Osteoblast (primary cell): ENCODE measurements around the gene COL5A2. TPM values are rescaled to one million over a fixed set of nuclear protein-coding genes. Genes with fewer than 3 reads are reported as not detected.

ENCODE experiments used
- DNase-seq: peaks from one replicate; pipeline ENCODE4 v3.0.0; 2011; ENCODE audit warnings: low spot score, mixed read lengths; ENCODE audit not compliant: insufficient read length; ENCODE audit errors: missing footprints
- H2AFZ ChIP-seq: 2 replicates; pipeline ENCODE4 v1.6.0; 2011; ENCODE audit warnings: mild to moderate bottlenecking, low read length
- H3K27ac ChIP-seq: 2 replicates; pipeline ENCODE4 v1.5.1; 2011; ENCODE audit warnings: mild to moderate bottlenecking, low read depth, low read length, moderate library complexity
- H3K27me3 ChIP-seq: 2 replicates; pipeline ENCODE4 v1.6.0; 2012; ENCODE audit warnings: mild to moderate bottlenecking, control low read depth, inconsistent platforms, low read length, moderate library complexity; ENCODE audit not compliant: insufficient read depth
- H3K36me3 ChIP-seq: 2 replicates; pipeline ENCODE4 v1.5.1; 2011; ENCODE audit warnings: mild to moderate bottlenecking, low read length, control low read depth, moderate library complexity; ENCODE audit not compliant: insufficient read depth
- H3K4me1 ChIP-seq: 2 replicates; pipeline ENCODE4 v1.5.1; 2011; ENCODE audit warnings: mild to moderate bottlenecking, low read length, control low read depth, moderate library complexity; ENCODE audit not compliant: insufficient read depth
- H3K4me2 ChIP-seq: 2 replicates; pipeline ENCODE4 v1.6.0; 2011; ENCODE audit warnings: mild to moderate bottlenecking, low read length; ENCODE audit not compliant: insufficient read depth
- H3K4me3 ChIP-seq: fragments of 200-600 bp; sonication (generic); 3 replicates; pipeline ENCODE4 v1.5.1; 2012; ENCODE audit warnings: mild to moderate bottlenecking, low read length, inconsistent platforms; ENCODE audit not compliant: insufficient read depth
- H3K79me2 ChIP-seq: 2 replicates; pipeline ENCODE4 v1.6.0; 2012; ENCODE audit warnings: mild to moderate bottlenecking, low read length, control low read depth, inconsistent platforms; ENCODE audit not compliant: insufficient read depth
- H3K9me3 ChIP-seq: 2 replicates; pipeline ENCODE4 v1.5.1; 2011; ENCODE audit warnings: low read depth, low read length, control low read depth
- H4K20me1 ChIP-seq: 2 replicates; pipeline ENCODE4 v1.6.0; 2012; ENCODE audit warnings: mild to moderate bottlenecking, low read length, control low read depth; ENCODE audit not compliant: insufficient read depth
- CTCF ChIP-seq: IDR thresholded peaks from 2 replicates; pipeline ENCODE4 v1.5.1; 2011; ENCODE audit warnings: mild to moderate bottlenecking, low read depth, low read length, moderate library complexity; ENCODE audit errors: extremely low read depth
- total RNA-seq: library from RNA; depleted of rRNA; stranded (reverse); fragments of >200 nt; gene quantifications from 2 replicates; pipeline ENCODE4 v1.2.3, GENCODE V29; 2012

COL5A2 gene
- total RNA-seq, 1 donor: 879 TPM

GRCh38 chr2:189191766-189192165, 12.2 kb upstream of the COL5A2 start:
- H3K4me2 ChIP-seq: no peak overlapping the region
- no peak overlapping the region for H3K4me3 ChIP-seq
- H3K79me2 ChIP-seq: no peaks in the 10 kb centered on the region
- H3K4me1 ChIP-seq: peaks cover 3% of the 10 kb centered on the region
- peak; percentile 81 for DNase-seq
- H2AFZ ChIP-seq: no peak overlapping the region
- TF ChIP-seq CTCF: no peak
- H3K27me3 ChIP-seq: no peaks in the 10 kb centered on the region
- H3K36me3 ChIP-seq: no peaks in the 10 kb centered on the region
- no peak overlapping the region for H3K27ac ChIP-seq
- no peaks in the 10 kb centered on the region for H3K9me3 ChIP-seq
- H4K20me1 ChIP-seq: no peaks in the 10 kb centered on the region

GRCh38 chr2:189190685-189191084, 11.1 kb upstream of the COL5A2 start:
- H3K27ac ChIP-seq: no peak overlapping the region
- H3K36me3 ChIP-seq: no peaks in the 10 kb centered on the region
- H2AFZ ChIP-seq: no peak overlapping the region
- H3K9me3 ChIP-seq: no peaks in the 10 kb centered on the region
- H3K4me3 ChIP-seq: no peak overlapping the region
- H3K4me1 ChIP-seq: peaks cover 3% of the 10 kb centered on the region
- no peaks in the 10 kb centered on the region for H3K27me3 ChIP-seq
- no peak for TF ChIP-seq CTCF
- H4K20me1 ChIP-seq: no peaks in the 10 kb centered on the region
- H3K4me2 ChIP-seq: no peak overlapping the region
- no peaks in the 10 kb centered on the region for H3K79me2 ChIP-seq
- DNase-seq: no peak

DNA sequence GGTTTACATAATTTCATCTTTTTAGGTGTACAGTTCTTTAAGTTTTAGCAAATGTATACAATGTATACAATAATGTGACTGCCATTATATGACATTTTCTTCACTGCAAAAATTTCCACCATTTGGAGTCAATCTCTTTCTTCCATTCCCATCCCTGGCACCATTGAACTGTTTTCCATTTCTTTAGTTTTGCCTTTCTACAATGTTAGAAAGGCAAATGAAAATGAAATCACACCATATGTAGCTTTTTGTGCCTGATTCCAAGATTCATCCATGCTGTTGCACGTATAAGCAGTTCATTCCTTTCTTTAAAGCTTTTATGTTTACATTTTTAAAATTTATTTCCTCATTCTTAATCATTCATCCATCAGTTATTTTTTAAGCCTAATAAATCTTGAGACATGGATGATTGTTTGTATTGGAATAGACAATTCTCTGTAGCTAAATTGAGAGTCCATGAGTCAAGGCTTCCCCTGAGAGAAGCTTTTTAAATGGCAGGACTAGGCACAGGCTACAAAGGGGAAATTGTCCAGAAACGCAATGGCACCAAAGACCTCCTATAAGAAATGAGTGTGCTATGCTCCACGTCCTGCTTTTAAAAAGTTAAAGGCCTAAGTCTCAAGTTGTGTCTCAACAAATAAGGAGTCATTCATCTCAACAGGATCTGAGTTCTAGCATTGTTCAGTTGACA, 8.7 kb upstream of the COL5A2 start:
- Histone ChIP-seq H3K4me2 (no peak overlapping the region), H3K79me2 (no peaks in the 10 kb centered on the region), H3K27me3 (no peaks in the 10 kb centered on the region), H4K20me1 (no peaks in the 10 kb centered on the region), H3K27ac (no peak overlapping the region), H3K9me3 (no peaks in the 10 kb centered on the region), H2AFZ (peak overlapping the region; percentile 52), H3K36me3 (no peaks in the 10 kb centered on the region), H3K4me1 (peaks cover 3% of the 10 kb centered on the region), H3K4me3 (no peak overlapping the region)
- no peak for TF ChIP-seq CTCF
- DNase-seq: no peak

DNA sequence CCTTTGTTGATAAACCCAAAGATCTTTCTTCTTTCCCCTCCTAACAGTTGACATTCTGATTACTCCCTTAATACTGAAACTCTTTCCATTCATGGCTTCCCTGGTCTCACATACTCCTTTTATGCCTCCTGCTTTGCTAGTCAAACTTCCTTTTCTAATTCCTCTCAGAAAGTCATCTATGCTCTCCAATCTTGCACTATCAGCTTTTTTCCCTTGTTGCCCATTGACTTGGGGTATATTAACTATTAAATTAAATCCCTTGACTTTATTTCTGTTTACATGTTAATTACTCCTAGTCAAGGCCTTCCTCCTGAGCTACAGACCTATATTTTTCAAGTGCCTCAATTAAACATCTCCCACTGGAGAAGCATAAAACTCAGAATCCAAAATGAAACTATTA, 3.6 kb upstream of the COL5A2 start:
- Histone ChIP-seq H3K4me2 (no peak overlapping the region), H3K27ac (no peak overlapping the region), H4K20me1 (no peaks in the 10 kb centered on the region), H3K36me3 (no peaks in the 10 kb centered on the region), H3K4me1 (peaks cover 9% of the 10 kb centered on the region), H3K79me2 (peaks cover 24% of the 10 kb centered on the region), H3K27me3 (no peaks in the 10 kb centered on the region), H2AFZ (no peak overlapping the region), H3K9me3 (no peaks in the 10 kb centered on the region), H3K4me3 (no peak overlapping the region)
- no peak for TF ChIP-seq CTCF
- no peak for DNase-seq
